Measurements from ENCODE around the gene TEX264.

TEX264 gene

DNA sequence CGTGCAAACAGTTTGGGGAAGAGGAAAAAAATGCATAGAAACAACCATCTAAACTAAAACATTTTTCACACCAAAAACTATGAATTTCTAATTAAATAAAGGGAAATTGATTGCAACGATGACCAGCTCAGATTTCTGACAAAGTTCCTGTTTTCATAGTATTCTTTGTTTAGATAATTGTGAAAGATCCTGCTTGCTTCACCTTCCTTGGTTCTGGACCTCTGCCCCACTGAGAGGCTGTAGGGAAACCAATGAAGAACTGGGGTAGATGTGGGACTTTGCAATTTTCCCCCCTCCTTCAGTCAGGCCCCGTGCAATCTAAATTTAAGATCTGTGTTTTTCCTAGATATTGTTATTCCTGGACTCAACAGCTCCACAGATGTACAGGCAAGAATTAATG is 13.8 kb upstream of the TEX264 start:
- no peak overlapping the region for H3K4me3 ChIP-seq (ENCODE audit: insufficient read depth, low read depth, low read length)
- H3K4me1 ChIP-seq (ENCODE audit: control insufficient read depth, insufficient read depth, low read length): no peaks in the 10 kb centered on the region
- 91 to 100% methylated on average over 3 of the region's 3 CpGs for WGBS, 2 experiments
- peaks cover 31% of the 10 kb centered on the region for H3K36me3 ChIP-seq (ENCODE audit: control insufficient read depth, insufficient read depth, low read length)
- no peaks in the 10 kb centered on the region for H3K9me3 ChIP-seq (ENCODE audit: control insufficient read depth, low read length)
- no peak overlapping the region for H3K27ac ChIP-seq (ENCODE audit: insufficient read depth, low read depth, low read length, poor library complexity, severe bottlenecking)
- no peaks in the 10 kb centered on the region for H3K27me3 ChIP-seq (ENCODE audit: control insufficient read depth, insufficient read depth, low read length, poor library complexity, severe bottlenecking)

DNA sequence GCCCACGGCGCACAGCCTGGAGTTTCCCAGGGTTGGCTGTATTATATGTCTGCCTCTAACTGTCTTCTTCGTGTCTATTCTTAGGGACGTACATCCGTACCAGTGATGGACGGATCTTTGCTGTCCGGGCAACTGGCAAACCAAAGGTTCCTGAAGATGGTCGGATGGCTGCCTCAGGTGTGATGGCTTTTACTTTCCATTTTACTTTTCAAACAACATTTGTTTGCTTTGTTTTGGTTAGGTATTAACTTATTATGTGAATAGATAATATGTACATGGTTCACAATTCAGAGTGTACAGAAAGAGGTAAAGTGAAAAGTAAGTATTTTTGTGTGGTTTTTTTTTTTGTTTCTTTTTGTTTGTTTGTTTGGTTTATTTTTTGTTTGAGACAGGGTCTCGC is 11.1 kb upstream of the TEX264 start:
- H3K27ac ChIP-seq (ENCODE audit: insufficient read depth, low read depth, low read length, poor library complexity, severe bottlenecking): no peak overlapping the region
- no peak overlapping the region for H3K4me3 ChIP-seq (ENCODE audit: insufficient read depth, low read depth, low read length)
- H3K36me3 ChIP-seq (ENCODE audit: control insufficient read depth, insufficient read depth, low read length): peaks cover 41% of the 10 kb centered on the region
- H3K4me1 ChIP-seq (ENCODE audit: control insufficient read depth, insufficient read depth, low read length): no peaks in the 10 kb centered on the region
- H3K27me3 ChIP-seq (ENCODE audit: control insufficient read depth, insufficient read depth, low read length, poor library complexity, severe bottlenecking): no peaks in the 10 kb centered on the region
- 95 to 98% methylated on average over 9 of the region's 9 CpGs for whole genome bisulfite sequencing, 2 experiments
- H3K9me3 ChIP-seq (ENCODE audit: control insufficient read depth, low read length): no peaks in the 10 kb centered on the region

DNA sequence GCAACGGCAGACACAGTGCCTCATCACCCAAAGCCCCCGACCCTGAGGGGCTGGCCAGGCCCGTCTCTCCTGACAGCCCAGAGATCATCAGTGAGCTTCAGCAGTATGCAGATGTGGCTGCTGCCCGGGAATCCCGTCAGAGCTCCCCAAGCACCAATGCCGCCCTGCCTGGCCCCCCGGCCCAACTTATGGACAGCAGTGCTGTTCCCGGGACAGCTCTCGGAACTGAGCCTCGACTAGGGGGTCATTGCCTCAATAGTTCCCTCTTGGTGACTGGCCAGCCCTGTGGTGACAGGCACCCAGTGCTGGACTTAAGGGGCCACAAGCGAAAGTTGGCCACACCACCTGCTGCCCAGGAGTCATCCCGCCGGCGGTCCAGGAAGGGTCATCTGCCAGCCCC is 8.6 kb upstream of the TEX264 start:
- no peaks in the 10 kb centered on the region for H3K27me3 ChIP-seq (ENCODE audit: control insufficient read depth, insufficient read depth, low read length, poor library complexity, severe bottlenecking)
- WGBS, 2 experiments: 94% methylated on average over 14 of the region's 14 CpGs
- H3K9me3 ChIP-seq (ENCODE audit: control insufficient read depth, low read length): no peaks in the 10 kb centered on the region
- no peaks in the 10 kb centered on the region for H3K4me1 ChIP-seq (ENCODE audit: control insufficient read depth, insufficient read depth, low read length)
- no peak overlapping the region for H3K4me3 ChIP-seq (ENCODE audit: insufficient read depth, low read depth, low read length)
- peaks cover 40% of the 10 kb centered on the region for H3K36me3 ChIP-seq (ENCODE audit: control insufficient read depth, insufficient read depth, low read length)
- H3K27ac ChIP-seq (ENCODE audit: insufficient read depth, low read depth, low read length, poor library complexity, severe bottlenecking): no peak overlapping the region

DNA sequence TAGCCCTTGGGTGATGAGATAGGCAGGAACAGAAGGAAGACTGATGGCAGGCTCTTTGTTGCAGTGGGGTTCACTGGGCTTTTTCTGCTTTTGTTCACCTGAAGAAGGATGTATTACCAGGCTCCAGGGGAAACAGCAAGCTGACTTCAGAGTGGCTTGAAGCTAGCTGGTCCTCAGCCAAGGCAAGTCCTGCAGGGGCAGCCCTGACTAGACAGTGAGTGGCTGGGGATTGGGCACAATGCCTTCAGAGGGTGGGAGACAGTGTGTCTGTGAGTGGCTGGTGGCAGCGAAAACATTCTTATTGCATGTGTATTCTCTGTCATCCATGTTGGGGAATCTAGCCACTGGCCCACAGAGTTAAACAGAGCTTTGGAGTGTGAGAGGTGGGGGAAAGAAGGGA is 2.3 kb upstream of the TEX264 start:
- Histone ChIP-seq H3K4me1 (ENCODE audit: control insufficient read depth, insufficient read depth, low read length) (peaks cover 7% of the 10 kb centered on the region), H3K36me3 (ENCODE audit: control insufficient read depth, insufficient read depth, low read length) (no peaks in the 10 kb centered on the region), H3K27ac (ENCODE audit: insufficient read depth, low read depth, low read length, poor library complexity, severe bottlenecking) (no peak overlapping the region), H3K27me3 (ENCODE audit: control insufficient read depth, insufficient read depth, low read length, poor library complexity, severe bottlenecking) (peaks cover 34% of the 10 kb centered on the region), H3K9me3 (ENCODE audit: control insufficient read depth, low read length) (no peaks in the 10 kb centered on the region), H3K4me3 (ENCODE audit: insufficient read depth, low read depth, low read length) (no peak overlapping the region)
- 96 to 97% methylated on average over 1 of the region's 1 CpG for WGBS, 2 experiments

DNA sequence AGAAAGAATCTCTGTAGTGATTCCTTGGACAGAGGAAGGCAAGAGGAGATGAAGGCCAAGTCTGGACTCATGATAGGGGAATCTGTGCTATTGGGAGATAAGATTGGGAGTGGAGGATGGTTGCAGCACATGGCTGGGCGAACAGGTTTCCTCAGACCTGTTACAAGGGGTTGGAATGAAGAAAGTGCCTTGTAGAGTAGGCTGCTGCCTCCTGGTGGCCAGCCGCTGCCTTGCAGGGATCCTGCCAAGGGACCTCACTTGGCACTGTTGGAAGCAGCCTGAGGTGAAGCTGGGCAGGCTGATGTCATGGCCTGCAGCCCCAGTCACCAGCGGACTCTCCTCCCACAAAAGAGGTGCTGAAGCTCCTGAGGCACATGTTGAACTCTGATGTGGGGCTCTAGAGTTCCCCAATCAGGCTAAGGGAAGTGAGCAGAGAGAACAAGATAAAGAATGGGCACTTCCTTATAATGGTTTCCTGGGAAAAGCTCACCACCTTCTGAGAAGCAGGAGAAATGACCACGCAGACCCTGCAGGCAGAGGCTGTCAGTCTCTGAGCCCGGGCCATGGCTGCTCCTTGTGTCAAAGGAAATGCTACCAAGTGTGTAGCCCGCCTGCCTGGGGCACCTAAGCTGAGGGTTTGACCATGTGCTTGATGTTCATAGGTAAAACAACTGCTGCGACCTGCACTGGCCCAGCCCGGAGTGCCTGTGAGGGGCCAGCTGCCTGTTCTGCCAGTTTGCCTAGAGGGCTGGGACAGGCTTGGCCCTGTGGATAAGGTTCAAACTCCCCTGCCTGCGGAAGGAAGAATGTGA is 1.6 kb upstream of the TEX264 start:
- no peak overlapping the region for H3K4me3 ChIP-seq (ENCODE audit: insufficient read depth, low read depth, low read length)
- H3K27ac ChIP-seq (ENCODE audit: insufficient read depth, low read depth, low read length, poor library complexity, severe bottlenecking): no peak overlapping the region
- peaks cover 7% of the 10 kb centered on the region for H3K4me1 ChIP-seq (ENCODE audit: control insufficient read depth, insufficient read depth, low read length)
- H3K36me3 ChIP-seq (ENCODE audit: control insufficient read depth, insufficient read depth, low read length): no peaks in the 10 kb centered on the region
- peaks cover 34% of the 10 kb centered on the region for H3K27me3 ChIP-seq (ENCODE audit: control insufficient read depth, insufficient read depth, low read length, poor library complexity, severe bottlenecking)
- no peaks in the 10 kb centered on the region for H3K9me3 ChIP-seq (ENCODE audit: control insufficient read depth, low read length)
- WGBS, 2 experiments: 67 to 68% methylated on average over 9 of the region's 9 CpGs

DNA sequence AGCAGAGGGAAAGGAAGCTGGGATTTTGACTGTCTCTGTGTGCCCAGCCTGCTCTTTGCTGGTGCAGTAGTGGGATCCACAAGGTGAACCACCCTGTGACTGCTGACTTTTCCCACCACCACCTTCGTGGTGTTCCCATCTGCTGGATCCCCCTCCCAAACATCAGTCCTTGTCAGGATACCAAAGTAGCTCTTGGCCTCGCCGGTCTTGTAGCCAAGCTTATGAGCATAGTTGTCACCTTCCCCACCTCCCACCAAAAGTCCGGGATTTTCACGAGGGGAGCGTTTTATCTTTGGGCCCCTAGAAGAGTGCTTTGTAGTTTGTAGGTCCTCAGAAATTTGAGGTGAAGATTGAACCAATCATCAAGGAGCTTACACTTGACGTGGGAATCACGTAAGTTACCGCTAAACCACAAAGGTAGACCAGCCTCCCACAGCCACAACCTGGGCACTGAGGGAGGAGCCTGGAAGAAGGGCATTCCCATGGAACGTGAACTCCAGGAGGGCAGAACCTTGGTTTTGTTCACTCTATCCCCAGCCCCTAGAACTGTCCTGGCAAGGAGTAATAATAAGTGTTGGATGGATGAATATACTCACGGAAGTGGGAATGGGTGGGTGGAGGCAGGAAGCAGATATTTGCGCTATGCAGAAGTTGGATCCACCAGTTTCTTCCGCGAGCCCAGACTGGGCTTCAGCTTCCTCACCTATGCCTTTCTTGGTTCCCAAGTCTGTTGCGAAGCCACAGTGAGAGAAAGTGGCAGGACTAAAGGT is 814 bp upstream of the TEX264 start:
- Histone ChIP-seq H3K4me3 (ENCODE audit: insufficient read depth, low read depth, low read length) (peak overlapping the region; percentile 59), H3K36me3 (ENCODE audit: control insufficient read depth, insufficient read depth, low read length) (no peaks in the 10 kb centered on the region), H3K4me1 (ENCODE audit: control insufficient read depth, insufficient read depth, low read length) (peaks cover 7% of the 10 kb centered on the region), H3K27me3 (ENCODE audit: control insufficient read depth, insufficient read depth, low read length, poor library complexity, severe bottlenecking) (peaks cover 34% of the 10 kb centered on the region), H3K9me3 (ENCODE audit: control insufficient read depth, low read length) (no peaks in the 10 kb centered on the region), H3K27ac (ENCODE audit: insufficient read depth, low read depth, low read length, poor library complexity, severe bottlenecking) (no peak overlapping the region)
- WGBS, 2 experiments: 89 to 91% methylated on average over 15 of the region's 15 CpGs

DNA sequence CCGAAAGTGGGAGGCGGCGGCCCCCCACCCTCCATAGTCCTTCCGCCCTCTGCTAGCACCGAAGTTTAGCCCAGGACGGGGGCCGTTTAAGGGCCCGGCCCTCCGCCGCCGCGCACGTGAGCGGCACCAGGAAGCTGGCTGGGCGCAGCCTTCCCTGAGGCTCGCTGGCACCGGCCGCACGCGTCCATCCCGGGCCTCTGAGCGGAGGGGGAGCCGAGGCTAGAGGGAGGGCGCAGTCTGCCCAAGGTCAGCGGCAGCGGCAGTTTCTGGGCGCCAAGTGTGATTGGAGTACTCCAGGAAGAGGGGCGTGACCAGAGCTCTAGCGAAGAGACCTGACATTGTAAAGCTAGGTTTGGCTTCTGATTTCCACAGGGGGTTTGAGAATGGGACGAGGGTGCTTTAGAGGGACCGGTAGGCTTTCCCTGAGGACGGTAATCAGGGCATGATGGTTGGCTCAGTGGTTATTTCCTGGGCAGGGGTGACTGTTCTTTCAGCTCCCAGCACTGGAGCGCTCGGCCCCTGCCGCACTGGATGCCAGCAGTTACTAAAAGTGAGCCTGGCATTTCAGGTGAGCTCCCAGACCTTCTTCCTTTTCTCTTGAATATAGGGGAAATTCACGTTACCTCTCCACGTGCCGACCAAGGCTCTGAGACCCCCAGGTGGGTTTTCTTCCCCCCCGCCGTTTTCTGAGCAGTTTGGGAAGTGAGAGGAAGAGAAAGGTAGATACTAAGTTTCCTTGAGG is 853 bp downstream of the TEX264 start:
- WGBS, 2 experiments: 12 to 14% methylated on average over 40 of the region's 40 CpGs
- peak overlapping the region; percentile 59 for H3K4me3 ChIP-seq (ENCODE audit: insufficient read depth, low read depth, low read length)
- peaks cover 7% of the 10 kb centered on the region for H3K4me1 ChIP-seq (ENCODE audit: control insufficient read depth, insufficient read depth, low read length)
- no peaks in the 10 kb centered on the region for H3K36me3 ChIP-seq (ENCODE audit: control insufficient read depth, insufficient read depth, low read length)
- no peak overlapping the region for H3K27ac ChIP-seq (ENCODE audit: insufficient read depth, low read depth, low read length, poor library complexity, severe bottlenecking)
- H3K27me3 ChIP-seq (ENCODE audit: control insufficient read depth, insufficient read depth, low read length, poor library complexity, severe bottlenecking): peaks cover 34% of the 10 kb centered on the region
- no peaks in the 10 kb centered on the region for H3K9me3 ChIP-seq (ENCODE audit: control insufficient read depth, low read length)

DNA sequence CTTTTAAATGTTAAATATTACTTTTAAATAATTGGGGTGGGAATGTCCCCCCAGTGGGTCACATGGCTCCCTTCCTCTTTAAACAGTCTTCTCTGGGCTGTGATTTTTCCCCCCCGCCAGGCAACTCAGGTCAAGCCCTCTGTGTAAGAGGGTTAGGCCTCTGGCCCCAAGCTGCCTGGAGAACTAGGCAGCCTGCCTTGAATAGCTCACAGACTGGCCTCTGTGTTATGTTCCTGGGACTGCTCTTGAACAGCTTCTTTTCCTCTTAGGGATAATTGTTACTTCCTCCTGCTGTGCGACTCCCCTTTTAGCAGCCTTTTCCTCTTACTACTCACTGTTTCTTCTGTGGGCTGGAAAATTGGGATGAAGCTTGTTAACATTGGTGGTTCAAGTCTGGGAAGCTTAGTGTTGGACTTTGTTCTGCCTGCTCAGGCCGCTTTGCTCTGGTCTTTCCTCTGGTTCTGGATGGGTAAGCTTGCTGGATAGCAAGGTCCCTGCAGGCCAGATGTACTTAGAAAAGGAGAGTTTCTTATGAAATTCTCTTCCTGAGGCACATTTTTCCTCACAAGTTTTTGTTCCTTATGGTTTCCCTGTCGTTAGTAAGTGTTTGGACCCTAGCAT is 2.2 kb downstream of the TEX264 start:
- 76 to 92% methylated on average over 3 to 4 of the region's 4 CpGs for WGBS, 2 experiments
- no peaks in the 10 kb centered on the region for H3K36me3 ChIP-seq (ENCODE audit: control insufficient read depth, insufficient read depth, low read length)
- no peak overlapping the region for H3K4me3 ChIP-seq (ENCODE audit: insufficient read depth, low read depth, low read length)
- no peaks in the 10 kb centered on the region for H3K9me3 ChIP-seq (ENCODE audit: control insufficient read depth, low read length)
- H3K27ac ChIP-seq (ENCODE audit: insufficient read depth, low read depth, low read length, poor library complexity, severe bottlenecking): no peak overlapping the region
- H3K4me1 ChIP-seq (ENCODE audit: control insufficient read depth, insufficient read depth, low read length): peaks cover 7% of the 10 kb centered on the region
- H3K27me3 ChIP-seq (ENCODE audit: control insufficient read depth, insufficient read depth, low read length, poor library complexity, severe bottlenecking): peaks cover 34% of the 10 kb centered on the region

DNA sequence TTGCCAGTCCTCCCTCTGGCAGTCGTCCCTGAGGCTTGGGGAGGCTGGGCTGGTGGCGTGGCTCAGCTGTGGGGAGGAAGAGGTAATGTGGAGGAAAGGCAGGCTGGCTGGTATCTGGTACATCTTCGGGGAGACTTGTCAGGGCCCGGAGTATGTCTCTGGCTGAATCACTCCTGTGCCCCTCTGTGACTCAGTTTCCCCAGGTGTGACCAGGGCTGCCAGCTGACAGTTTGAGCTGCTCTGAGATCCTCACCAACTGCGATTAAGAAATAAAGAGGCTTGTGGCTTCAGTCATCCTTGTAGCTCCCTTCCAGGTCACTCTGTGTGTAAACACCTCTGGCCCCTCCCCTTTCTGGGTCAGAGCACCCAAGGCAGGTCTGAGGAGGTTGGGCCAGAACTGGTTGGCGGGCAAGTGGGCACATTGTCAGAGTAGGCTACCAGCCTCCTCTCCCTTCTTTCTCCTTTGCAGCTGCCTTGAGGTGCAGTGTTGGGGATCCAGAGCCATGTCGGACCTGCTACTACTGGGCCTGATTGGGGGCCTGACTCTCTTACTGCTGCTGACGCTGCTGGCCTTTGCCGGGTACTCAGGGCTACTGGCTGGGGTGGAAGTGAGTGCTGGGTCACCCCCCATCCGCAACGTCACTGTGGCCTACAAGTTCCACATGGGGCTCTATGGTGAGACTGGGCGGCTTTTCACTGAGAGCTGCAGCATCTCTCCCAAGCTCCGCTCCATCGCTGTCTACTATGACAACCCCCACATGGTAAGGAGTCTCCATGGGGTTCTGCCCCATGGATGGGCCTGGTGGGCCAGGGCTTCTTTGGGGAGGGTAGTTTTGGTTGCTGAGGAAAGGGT is 3.0 kb downstream of the TEX264 start:
- peaks cover 34% of the 10 kb centered on the region for H3K27me3 ChIP-seq (ENCODE audit: control insufficient read depth, insufficient read depth, low read length, poor library complexity, severe bottlenecking)
- no peak overlapping the region for H3K27ac ChIP-seq (ENCODE audit: insufficient read depth, low read depth, low read length, poor library complexity, severe bottlenecking)
- no peaks in the 10 kb centered on the region for H3K36me3 ChIP-seq (ENCODE audit: control insufficient read depth, insufficient read depth, low read length)
- 94 to 95% methylated on average over 14 of the region's 14 CpGs for WGBS, 2 experiments
- no peaks in the 10 kb centered on the region for H3K9me3 ChIP-seq (ENCODE audit: control insufficient read depth, low read length)
- no peak overlapping the region for H3K4me3 ChIP-seq (ENCODE audit: insufficient read depth, low read depth, low read length)
- H3K4me1 ChIP-seq (ENCODE audit: control insufficient read depth, insufficient read depth, low read length): peaks cover 11% of the 10 kb centered on the region
